ENCODE results near the gene MANBA.
"Not testable (repeated sequence)": the region's sequence is repeated elsewhere in the genome, so short reads cannot be mapped to it uniquely, and the experiment has no call there.

The MANBA gene

DNA sequence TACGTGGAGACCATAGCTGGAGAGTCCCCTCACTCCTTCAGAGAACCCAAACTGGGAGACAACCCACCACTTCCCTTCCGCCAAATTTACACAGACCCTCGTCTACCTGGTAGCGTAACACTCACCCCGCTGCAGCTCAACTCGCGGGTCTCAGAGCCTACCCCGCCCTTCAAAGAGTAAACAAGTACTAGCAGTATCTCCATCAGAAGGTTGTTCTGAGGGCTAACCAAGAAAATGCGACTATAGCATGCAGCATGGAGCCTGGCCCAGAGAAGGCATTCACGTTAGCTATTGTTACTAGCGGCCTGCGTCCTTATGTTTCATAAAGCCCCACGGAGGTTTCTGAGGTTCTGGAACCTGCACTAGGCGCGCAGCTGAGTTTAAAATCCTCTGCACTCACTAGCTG is 531 bp upstream of the MANBA start:
- DNase-seq: no peak

- DNase-seq: no peak
These were observed 730 bp downstream of the MANBA start for GRCh38 chr4:102759831-102760644.

DNA sequence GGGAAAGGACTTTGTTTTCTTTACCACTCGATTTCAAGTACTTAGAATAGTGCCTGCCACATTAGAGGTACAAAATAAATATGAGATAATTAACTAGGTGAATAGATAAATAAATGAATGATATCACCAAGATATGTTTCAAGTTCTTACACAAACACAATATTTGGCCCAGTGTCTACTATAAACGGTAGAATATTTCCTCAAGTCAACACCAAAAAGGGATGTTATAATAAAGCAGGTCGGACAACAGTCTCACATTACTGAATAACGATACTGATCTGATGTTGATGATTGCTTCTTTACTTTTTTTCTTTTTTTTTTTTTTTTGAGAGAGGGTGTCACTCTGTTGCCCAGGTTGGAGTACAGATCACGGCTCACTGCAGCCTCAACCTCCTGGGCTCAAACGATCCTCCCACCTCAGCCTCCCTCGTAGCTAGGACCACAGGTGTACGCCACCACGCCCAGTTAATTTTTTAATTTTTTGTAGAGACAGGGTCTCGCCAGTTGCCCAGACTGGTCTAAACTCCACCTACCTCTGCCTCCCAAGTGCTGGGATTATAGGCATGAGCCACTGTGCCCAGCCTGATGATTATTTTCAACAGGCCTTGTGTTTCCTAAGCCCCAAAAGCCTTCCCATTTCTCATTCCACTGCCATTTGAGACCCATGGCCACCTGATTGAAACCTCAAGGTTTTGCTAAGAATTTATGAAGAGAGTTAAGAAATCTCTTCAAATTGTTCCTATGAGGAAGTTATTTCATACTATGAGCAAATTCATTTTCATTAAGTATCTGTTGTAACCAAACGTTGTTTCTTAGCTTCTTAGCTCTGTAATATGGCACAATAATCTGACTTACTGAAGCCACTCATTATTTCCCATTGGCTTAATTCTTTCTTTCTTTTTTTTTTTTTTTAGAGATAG is 2.3 kb downstream of the MANBA start:
- no peak for DNase-seq

DNA sequence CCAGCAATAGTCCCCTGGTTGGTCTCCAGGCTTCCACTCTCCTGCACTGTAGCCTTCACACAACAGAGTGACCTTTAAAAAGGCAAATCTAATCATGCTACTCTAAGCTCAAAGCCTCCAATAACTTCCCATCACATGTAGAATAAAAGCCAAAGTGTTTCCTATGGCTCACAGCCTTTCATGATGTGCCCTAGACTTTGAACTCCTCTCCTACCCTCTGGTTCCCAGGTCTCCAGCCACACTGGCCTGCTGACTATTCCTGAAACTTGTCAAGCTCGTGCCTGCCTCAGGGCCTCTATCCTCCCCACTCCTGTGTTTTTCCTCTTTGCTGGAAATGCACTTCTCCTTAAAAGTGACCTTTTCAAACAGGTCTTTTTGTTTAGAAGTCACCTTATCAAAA is 3.1 kb downstream of the MANBA start:
- DNase-seq: no peak

DNA sequence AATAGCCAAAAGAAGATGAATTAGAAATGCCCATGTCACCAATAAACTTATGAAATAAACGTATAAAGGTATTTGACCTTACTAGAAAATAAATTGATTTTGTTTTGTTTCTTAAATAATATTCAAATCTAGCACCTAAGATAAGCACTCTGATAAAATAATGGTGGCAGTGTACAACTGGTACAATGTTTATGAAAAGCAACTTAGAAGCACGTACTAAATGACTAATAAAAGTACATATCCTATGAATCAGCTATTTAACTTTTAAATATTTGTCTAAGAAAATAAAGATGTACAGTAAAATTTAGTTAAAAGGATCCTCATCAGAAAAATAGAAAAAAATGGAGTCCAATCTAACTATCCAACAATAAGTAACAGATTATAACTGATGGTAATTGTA is 6.7 kb downstream of the MANBA start:
- no peak for DNase-seq

DNA sequence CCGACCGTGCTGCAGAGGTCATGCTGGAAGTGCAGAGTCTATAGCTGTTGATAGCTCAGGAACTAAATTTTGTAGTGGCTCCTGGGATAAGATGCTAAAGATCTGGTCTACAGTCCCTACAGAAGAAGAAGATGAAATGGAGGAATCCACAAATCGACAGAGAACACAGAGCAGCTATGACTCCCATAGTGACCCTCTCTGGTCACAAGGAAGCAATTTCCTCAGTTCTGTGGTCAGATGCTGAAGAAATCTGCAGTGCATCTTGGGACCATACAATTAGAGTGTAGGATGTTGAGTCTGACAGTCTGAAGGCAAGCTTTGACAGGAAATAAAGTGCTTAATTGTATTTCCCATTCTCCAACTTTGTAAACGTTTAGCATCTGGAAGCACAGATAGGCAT is 8.8 kb downstream of the MANBA start:
- no peak for DNase-seq

DNA sequence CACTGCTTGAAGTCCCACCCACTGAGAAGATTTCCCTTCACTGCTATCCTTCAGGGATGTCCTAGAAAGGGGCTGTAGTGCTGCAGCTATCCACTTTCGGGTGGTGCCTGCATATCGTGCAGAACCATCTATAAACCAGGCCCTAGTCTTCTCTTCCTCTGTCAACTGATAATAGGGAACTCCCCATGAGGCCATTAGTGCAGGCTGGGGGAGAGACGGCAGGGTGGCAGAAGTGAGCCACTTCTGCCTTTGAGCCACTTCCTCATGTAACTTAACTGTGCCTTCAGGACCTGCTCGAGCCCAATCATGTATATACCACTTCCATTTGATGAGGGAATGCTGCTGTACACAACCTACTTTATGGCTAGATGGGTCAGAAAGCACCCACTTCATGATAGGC is 17.4 kb downstream of the MANBA start:
- DNase-seq: not testable (repeated sequence)

DNA sequence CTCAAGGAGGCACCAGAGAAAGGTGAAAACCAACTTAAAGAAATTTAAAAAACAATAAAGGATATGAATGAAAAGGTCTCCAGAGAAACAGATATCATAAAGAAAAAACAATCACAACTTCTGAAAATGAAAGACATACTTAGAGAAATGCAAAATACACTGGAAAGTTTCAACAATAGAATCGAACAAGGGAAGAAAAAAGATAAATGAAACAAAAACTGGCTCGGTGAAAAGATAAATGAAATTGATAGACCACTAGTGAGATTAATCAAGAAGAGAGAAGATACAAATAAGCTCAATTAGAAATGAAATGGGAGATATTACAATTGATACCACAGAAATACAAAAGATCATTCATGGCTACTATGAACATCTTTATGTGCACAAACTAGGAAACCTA is 22.0 kb downstream of the MANBA start:
- not testable (repeated sequence) for DNase-seq

DNA sequence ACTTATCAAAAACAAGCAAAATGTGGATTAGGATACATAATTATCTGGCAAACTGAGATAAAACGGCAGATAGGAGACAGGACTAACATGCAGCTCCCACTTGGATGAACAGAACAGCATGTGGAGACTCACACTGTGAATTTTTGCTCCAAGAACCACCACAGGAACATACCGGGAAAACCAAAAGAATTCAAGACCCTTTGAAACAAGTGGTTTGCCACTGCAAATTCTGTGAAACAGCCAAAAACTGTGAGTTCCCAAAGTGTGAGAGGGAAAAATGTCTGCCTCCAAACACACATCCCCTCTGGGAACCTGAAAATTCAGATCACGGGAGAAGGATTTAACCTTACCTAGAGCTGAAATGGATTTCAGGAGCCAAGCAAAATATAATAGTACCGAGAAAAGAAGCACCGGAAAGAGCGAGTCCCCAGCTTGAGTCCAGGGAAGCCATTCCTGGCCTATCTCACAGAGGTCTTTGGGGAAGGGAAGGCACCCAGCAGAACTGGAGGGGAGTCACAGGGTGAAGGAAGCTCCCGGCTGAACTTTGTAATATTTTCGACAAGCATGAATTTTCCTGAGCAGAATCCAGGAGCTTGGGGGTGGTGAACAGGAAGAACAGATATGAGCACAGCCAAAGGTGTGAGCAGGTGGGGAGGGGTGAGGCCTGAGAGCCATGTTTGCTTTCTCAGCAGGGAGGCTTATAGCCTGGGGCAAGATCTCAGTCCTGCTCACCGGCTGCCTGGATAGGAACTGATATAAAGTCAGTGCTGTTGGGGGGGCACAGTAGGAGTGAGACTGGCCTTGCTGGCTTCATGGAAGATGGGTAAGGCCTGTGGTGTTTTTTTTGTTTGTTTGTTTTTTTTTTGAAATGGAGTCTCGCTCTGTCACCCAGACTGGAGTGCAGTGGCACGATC is 23.9 kb downstream of the MANBA start:
- DNase-seq: no peak

DNA sequence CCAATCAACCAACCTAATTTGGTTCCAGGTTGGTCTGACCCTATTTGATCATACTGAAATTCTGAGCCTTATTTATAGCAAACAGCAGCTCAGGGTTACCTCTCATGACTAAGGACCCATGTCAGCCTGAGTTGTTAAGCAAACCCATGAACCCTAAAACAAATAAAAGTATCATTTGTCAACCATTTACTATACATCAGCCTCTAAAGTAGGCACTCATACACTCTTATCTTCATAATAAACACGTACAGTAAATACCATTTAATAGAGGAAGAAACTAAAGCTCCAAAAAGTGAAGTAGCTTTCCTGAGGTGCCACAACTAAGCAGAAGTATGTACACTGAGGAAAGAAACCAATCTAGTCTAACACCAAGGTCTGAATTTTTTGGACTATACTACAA is 25.2 kb downstream of the MANBA start:
- DNase-seq: no peak

GRCh38 chr4:102734591-102735385 is 26.0 kb downstream of the MANBA start:
- no peak for DNase-seq

DNA sequence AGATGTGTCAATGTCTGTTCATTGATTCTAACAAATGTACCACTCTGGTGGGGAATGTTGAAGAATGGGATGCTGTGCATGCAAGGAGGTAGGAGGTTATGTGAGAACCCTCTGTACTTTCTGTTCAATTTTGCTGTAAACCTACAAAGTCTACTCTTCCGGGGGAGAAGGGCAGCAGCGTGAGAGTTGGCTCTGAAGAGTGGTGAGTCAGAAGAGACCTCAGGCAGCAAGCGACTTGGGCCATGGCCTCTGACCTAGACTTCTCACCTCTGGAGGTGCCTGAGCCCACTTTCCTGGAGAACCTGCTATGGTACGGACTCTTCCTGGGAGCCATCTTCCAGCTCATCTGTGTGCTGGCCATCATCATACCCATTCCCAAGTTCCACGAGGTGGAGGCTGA is 26.7 kb downstream of the MANBA start:
- no peak for DNase-seq

GRCh38 chr4:102733084-102733483 is 27.7 kb downstream of the MANBA start:
- DNase-seq: no peak

DNA sequence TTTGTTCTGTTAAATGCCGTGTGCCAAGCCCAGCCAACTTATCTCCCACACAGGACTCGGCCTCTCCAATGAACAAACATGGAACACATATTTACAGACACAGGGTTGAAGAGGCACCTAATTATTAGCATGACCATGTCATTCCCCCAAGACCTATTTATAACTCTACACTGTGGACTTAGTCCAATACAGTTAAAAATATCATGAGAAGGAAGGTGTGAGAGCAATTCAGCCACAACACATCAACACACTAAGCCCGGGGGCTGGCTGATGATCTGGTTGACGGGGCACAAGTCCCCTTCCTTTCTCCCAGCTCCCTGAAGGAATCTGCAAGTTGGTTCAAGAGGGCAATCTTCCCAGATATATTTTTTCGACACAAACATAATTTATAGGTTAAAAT is 28.1 kb downstream of the MANBA start:
- DNase-seq: no peak

DNA sequence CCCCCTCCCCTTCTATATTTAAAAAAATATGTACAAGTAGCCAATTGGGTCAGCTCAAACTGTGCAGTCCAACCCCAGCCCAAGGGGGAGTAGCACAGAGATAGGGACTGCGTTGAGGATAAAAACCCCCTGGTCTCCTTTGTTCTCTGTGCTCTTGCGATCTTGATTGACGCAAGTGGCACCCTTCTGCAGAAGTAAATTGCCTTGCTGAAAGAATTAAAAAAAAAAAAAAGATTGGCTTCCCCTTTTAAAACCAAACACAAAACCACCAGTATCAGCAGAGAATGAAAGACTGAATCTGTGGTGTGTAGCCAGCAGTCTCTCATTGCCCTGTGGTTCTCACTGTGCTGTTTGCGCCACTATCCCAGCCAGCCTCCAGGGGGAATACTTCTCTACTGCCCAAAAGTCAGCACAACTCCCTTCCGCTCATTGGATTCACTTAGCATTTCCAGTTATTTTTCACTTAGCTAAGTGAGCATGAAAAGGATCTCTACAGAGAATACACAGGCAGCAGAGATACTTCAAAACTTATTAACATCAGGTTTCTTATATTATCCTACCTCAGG is 29.7 kb downstream of the MANBA start:
- DNase-seq: no peak

DNA sequence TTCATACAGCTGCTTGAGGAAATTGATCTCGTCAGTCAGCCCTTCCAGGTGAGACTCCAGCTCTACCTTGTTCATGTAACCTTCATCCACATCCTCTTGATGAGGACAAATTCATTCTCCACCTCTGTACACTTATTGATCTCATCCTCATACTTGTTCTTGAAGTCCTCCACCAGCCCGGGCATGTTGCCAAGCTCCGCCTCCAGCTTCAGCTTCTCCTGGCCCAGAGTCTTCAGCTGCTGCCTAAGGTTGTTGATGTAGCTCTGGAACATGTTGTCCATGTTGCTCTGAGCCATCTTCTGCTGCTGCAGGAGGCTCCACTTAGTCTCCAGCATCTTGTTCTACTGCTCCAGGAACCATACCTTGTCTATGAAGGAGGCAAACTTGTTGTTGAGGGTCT is 31.3 kb downstream of the MANBA start:
- DNase-seq: not testable (repeated sequence)

GRCh38 chr4:102726919-102727318 is 33.8 kb downstream of the MANBA start:
- not testable (repeated sequence) for DNase-seq

GRCh38 chr4:102726068-102726467 is 34.7 kb downstream of the MANBA start:
- no peak for DNase-seq

DNA sequence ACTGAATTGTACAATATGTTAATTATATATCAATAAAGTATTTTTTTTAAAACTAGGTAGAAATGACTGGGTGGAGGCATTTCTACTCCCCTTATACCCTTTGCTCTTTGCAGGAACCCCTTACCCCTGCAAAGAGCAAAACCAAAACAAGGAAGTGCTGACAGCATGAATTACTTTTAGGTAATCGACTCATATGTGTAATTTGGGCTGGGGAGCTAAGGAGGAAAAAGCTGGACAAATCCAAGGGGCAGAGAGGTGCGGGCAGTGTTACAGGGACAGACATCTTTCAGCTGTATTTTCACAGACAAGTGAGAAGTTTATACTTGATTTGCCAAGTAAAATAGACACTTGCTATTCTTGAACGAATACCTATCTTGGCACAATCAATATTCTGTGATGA is 35.5 kb downstream of the MANBA start:
- DNase-seq: no peak

DNA sequence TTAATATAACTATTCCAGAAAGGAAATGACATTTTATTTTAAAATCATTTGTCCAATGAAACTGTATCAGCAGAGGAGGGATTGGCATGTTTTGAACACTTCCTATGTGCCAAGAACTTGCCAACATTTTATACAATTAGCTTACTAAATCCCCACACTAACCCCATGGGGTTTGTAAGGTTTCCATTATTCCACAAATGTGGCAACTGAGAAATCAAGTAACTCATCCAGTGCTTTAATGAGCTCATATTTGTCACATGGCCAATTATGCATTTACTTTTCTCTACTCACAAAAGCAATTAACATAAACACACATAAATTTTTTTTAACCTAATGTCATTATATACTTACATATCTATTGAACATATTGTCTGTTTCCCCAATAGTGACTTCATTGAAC is 37.3 kb downstream of the MANBA start:
- DNase-seq: no peak

DNA sequence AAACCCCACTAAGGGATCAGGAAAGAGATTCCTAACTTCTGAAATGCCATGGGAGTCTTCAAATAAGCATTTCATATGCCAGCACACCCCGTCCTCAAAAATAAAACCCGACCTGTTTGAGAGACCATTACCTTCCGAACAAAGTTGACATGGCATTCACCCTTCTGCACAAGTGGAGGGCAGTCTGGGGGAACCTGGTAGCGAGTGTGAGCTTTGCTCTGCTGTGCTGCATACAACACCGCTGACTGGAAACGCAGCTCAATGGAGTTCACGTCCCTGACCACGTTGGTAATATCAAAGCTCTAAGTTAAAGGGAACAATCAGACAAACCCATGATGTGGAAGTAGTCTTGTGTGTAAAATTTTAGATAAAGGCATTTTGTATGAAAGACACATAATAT is 38.0 kb downstream of the MANBA start:
- no peak for DNase-seq

Data from activated CD4-positive, alpha-beta T cell treated with anti-CD3 and anti-CD28 coated beads for 1 hour (primary cell).